Osteoblast (primary cell): ENCODE results near the gene MLF1. TPM values are rescaled to one million over a fixed set of nuclear protein-coding genes. Genes with fewer than 3 reads are reported as not detected.

Source experiments
- DNase-seq: peaks from one replicate; pipeline ENCODE4 v3.0.0; 2011; ENCODE audit warnings: low spot score, mixed read lengths; ENCODE audit not compliant: insufficient read length; ENCODE audit errors: missing footprints
- H2AFZ ChIP-seq: 2 replicates; pipeline ENCODE4 v1.6.0; 2011; ENCODE audit warnings: mild to moderate bottlenecking, low read length
- H3K27ac ChIP-seq: 2 replicates; pipeline ENCODE4 v1.5.1; 2011; ENCODE audit warnings: mild to moderate bottlenecking, low read depth, low read length, moderate library complexity
- H3K27me3 ChIP-seq: 2 replicates; pipeline ENCODE4 v1.6.0; 2012; ENCODE audit warnings: mild to moderate bottlenecking, control low read depth, inconsistent platforms, low read length, moderate library complexity; ENCODE audit not compliant: insufficient read depth
- H3K36me3 ChIP-seq: 2 replicates; pipeline ENCODE4 v1.5.1; 2011; ENCODE audit warnings: mild to moderate bottlenecking, low read length, control low read depth, moderate library complexity; ENCODE audit not compliant: insufficient read depth
- H3K4me1 ChIP-seq: 2 replicates; pipeline ENCODE4 v1.5.1; 2011; ENCODE audit warnings: mild to moderate bottlenecking, low read length, control low read depth, moderate library complexity; ENCODE audit not compliant: insufficient read depth
- H3K4me2 ChIP-seq: 2 replicates; pipeline ENCODE4 v1.6.0; 2011; ENCODE audit warnings: mild to moderate bottlenecking, low read length; ENCODE audit not compliant: insufficient read depth
- H3K4me3 ChIP-seq: fragments of 200-600 bp; sonication (generic); 3 replicates; pipeline ENCODE4 v1.5.1; 2012; ENCODE audit warnings: mild to moderate bottlenecking, low read length, inconsistent platforms; ENCODE audit not compliant: insufficient read depth
- H3K79me2 ChIP-seq: 2 replicates; pipeline ENCODE4 v1.6.0; 2012; ENCODE audit warnings: mild to moderate bottlenecking, low read length, control low read depth, inconsistent platforms; ENCODE audit not compliant: insufficient read depth
- H3K9me3 ChIP-seq: 2 replicates; pipeline ENCODE4 v1.5.1; 2011; ENCODE audit warnings: low read depth, low read length, control low read depth
- H4K20me1 ChIP-seq: 2 replicates; pipeline ENCODE4 v1.6.0; 2012; ENCODE audit warnings: mild to moderate bottlenecking, low read length, control low read depth; ENCODE audit not compliant: insufficient read depth
- total RNA-seq: library from RNA; depleted of rRNA; stranded (reverse); fragments of >200 nt; gene quantifications from 2 replicates; pipeline ENCODE4 v1.2.3, GENCODE V29; 2012
- TF ChIP-seq, protein P1 (sequence below): IDR thresholded peaks from 2 replicates; pipeline ENCODE4 v1.5.1; 2011; ENCODE audit warnings: mild to moderate bottlenecking, low read depth, low read length, moderate library complexity; ENCODE audit errors: extremely low read depth

The MLF1 gene, protein sequence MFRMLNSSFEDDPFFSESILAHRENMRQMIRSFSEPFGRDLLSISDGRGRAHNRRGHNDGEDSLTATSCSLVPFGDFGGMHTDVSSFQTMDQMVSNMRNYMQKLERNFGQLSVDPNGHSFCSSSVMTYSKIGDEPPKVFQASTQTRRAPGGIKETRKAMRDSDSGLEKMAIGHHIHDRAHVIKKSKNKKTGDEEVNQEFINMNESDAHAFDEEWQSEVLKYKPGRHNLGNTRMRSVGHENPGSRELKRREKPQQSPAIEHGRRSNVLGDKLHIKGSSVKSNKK
- 14.1 and 16.2 TPM in 2 replicates for total RNA-seq

DNA sequence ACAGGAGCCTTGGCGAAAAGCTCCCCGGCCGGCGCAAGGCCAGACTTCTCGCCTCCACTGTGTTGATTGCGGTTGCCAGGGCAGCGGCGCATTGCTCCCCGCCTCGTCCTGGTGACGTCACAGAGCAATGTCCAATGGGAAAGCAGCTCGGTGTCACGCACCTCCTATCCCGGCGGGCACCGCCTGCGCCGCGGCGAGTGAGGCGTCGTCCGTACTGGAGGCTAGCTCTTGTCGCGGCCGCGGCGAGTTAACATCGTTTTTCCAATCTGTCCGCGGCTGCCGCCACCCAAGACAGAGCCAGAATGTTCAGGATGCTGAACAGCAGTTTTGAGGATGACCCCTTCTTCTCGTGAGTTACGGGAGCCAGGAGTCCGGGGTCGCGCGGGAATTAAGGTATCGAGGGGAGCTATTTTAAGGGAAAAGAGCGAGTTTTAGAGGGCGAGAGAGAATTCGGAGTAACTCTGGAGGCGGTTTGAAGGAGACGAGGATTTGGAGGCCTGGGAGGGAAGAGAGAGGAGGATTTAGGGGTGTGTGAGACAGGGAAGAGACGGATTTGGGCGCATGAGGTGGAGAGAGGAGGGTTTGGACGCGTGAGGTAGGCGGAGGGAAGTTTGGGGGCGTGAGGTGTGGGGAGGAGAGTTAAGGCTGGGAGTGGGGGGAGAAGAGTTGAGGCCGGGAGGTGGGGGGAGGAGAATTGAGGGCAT lies at the start of gene MLF1:
Gene MLF1, plus strand, starts transcription at position 196 of the 704 bp plus-strand sequence. Its CDS starts 107 bp downstream, at position 303.
- peak within 1 kb of the TSS; percentile 88 for H3K4me2 ChIP-seq
- H3K79me2 ChIP-seq: no peaks in the 10 kb centered on the region
- H2AFZ ChIP-seq: peak within 1 kb of the TSS; percentile 91
- H3K4me1 ChIP-seq: peaks cover 9% of the 10 kb centered on the region
- H3K36me3 ChIP-seq: no peaks in the 10 kb centered on the region
- H3K9me3 ChIP-seq: no peaks in the 10 kb centered on the region
- peak within 1 kb of the TSS; percentile 74 for H3K4me3 ChIP-seq
- peak; percentile 98 for DNase-seq
- H3K27me3 ChIP-seq: peaks cover 3% of the 10 kb centered on the region
- TF ChIP-seq, protein P1, sequence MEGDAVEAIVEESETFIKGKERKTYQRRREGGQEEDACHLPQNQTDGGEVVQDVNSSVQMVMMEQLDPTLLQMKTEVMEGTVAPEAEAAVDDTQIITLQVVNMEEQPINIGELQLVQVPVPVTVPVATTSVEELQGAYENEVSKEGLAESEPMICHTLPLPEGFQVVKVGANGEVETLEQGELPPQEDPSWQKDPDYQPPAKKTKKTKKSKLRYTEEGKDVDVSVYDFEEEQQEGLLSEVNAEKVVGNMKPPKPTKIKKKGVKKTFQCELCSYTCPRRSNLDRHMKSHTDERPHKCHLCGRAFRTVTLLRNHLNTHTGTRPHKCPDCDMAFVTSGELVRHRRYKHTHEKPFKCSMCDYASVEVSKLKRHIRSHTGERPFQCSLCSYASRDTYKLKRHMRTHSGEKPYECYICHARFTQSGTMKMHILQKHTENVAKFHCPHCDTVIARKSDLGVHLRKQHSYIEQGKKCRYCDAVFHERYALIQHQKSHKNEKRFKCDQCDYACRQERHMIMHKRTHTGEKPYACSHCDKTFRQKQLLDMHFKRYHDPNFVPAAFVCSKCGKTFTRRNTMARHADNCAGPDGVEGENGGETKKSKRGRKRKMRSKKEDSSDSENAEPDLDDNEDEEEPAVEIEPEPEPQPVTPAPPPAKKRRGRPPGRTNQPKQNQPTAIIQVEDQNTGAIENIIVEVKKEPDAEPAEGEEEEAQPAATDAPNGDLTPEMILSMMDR: no peak
- peak within 1 kb of the TSS; percentile 88 for H3K27ac ChIP-seq
- no peaks in the 10 kb centered on the region for H4K20me1 ChIP-seq

DNA sequence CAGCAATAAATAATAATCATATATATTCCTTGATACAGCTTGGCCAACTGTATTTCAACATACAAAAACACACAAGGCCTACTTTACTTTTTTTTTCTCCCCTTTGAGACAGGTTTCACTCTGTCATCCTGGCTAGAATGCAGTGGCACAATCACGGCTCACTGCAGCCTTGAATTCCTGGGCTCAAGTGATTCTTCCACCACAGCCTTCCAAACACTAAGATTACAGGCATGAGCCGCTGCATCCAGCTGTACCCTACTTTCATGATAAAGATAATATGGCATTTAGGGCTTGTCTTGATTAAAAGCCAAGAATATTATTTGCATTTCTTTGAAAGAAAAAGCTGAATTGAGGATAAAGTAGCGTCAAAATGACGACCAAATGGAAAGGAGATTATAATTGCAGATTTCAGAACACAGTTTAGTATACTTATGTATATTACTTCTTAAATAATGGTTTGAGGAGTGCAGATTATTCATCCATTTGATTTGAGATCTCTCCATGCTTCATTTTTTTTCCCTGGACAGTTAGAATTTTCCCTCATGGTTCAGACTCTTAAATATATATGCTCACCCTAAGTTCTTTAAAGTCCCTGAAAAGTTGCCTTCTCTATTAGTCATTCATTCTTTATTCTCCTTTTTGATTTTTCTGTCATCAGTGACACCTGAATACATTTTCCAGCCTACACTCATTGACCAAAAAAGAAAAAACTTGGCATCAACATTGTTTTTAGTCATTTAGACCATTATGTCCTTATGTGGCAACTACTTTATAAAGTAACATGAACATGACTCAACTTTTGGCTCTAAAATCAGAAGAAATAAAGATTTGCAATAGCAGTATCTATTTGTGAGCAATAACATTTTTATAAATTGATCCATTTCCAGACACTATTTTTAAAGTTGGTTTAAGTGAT lies 48.5 kb upstream of the MLF1 start:
- H3K27ac ChIP-seq: no peak overlapping the region
- peaks cover 15% of the 10 kb centered on the region for H3K4me1 ChIP-seq
- H3K79me2 ChIP-seq: no peaks in the 10 kb centered on the region
- DNase-seq: no peak
- H3K4me2 ChIP-seq: peak overlapping the region; percentile 21
- TF ChIP-seq, protein P1: no peak
- no peaks in the 10 kb centered on the region for H3K27me3 ChIP-seq
- no peak overlapping the region for H3K4me3 ChIP-seq
- H4K20me1 ChIP-seq: no peaks in the 10 kb centered on the region
- H3K36me3 ChIP-seq: no peaks in the 10 kb centered on the region
- H3K9me3 ChIP-seq: no peaks in the 10 kb centered on the region
- H2AFZ ChIP-seq: no peak overlapping the region

DNA sequence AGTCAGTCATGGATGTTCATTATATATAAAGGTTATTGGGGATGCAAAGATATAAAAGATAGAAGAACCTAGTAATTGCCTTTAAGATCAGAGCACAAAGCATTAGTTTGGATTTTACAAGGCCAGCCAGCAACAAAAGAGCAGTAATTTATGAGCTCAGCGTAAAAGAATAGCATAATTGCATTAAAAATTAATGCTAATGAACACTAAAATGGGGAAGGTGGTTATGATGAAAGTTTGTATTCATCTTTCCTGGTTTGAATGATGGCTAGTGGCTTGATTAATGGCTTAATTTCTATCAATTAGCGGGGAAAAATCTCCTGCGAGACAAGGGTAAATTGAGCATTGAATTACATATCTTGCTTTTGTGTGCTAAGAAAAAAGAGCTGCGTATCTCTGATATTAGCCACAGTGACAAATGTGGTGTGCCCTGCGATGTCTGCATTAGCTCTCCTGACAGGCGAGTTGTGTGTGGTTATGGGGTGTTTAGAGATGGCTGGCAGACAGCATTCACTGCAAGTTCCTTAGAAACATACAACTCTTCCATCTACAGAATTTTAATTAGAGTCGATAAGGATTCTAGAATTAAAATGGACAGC lies 42.8 kb upstream of the MLF1 start:
- Histone ChIP-seq H3K9me3 (no peaks in the 10 kb centered on the region), H3K4me1 (no peaks in the 10 kb centered on the region), H3K27ac (no peak overlapping the region), H3K4me2 (no peak overlapping the region), H2AFZ (no peak overlapping the region), H3K79me2 (no peaks in the 10 kb centered on the region), H4K20me1 (no peaks in the 10 kb centered on the region), H3K4me3 (no peak overlapping the region), H3K27me3 (no peaks in the 10 kb centered on the region), H3K36me3 (no peaks in the 10 kb centered on the region)
- DNase-seq: no peak
- TF ChIP-seq, protein P1: no peak
